NCI-H2196 (cell line): ENCODE data around the gene SPTY2D1.
A peak's percentile ranks its signal among the peaks of the same experiment; 100 is the strongest.
"Not testable (repeated sequence)": the region's sequence is repeated elsewhere in the genome, so short reads cannot be mapped to it uniquely, and the experiment has no call there.

Experiments
- DNase-seq: peaks from one replicate; lab custom pipeline; 2025; ENCODE audit not compliant: unreplicated experiment; lab: John Stamatoyannopoulos, UW

Gene SPTY2D1, protein sequence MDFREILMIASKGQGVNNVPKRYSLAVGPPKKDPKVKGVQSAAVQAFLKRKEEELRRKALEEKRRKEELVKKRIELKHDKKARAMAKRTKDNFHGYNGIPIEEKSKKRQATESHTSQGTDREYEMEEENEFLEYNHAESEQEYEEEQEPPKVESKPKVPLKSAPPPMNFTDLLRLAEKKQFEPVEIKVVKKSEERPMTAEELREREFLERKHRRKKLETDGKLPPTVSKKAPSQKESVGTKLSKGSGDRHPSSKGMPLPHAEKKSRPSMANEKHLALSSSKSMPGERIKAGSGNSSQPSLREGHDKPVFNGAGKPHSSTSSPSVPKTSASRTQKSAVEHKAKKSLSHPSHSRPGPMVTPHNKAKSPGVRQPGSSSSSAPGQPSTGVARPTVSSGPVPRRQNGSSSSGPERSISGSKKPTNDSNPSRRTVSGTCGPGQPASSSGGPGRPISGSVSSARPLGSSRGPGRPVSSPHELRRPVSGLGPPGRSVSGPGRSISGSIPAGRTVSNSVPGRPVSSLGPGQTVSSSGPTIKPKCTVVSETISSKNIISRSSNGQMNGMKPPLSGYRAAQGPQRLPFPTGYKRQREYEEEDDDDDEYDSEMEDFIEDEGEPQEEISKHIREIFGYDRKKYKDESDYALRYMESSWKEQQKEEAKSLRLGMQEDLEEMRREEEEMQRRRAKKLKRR

GRCh38 chr11:18634140-18635032 is at the start of gene SPTY2D1:
TSS of gene SPTY2D1 (minus strand) at chr11:18634342. CDS start at chr11:18634257, 85 bp downstream.
- peak; percentile 99 for DNase-seq

- no peak for DNase-seq
Observed at GRCh38 chr11:18682466-18682865, 48.3 kb upstream of the SPTY2D1 start.

DNA sequence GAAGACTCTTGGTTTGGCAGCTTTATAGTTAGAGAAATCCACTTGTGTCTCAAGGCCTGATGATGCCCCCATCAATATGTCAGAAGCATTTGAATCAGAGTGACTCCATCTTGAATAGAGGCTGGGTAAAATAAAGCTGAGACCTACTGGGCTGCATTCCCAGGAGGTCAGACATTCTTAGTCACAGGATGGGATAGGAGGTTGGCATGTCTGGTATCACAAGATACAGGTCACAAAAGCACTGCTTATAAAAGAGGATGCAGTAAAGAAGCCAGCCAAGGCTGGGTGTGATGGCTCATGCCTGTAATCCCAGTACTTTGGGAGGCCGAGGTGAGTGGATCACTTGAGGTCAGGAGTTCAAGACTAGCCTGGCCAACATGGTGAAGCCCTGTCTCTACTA is 47.8 kb upstream of the SPTY2D1 start:
- DNase-seq: not testable (repeated sequence)

GRCh38 chr11:18677560-18677959 is 43.4 kb upstream of the SPTY2D1 start:
- no peak for DNase-seq

GRCh38 chr11:18676803-18677202 is 42.7 kb upstream of the SPTY2D1 start:
- DNase-seq: no peak

- DNase-seq: not testable (repeated sequence)
Observed at GRCh38 chr11:18672209-18672608, 38.1 kb upstream of the SPTY2D1 start.

GRCh38 chr11:18671246-18671645 is 37.1 kb upstream of the SPTY2D1 start:
- DNase-seq: no peak

DNA sequence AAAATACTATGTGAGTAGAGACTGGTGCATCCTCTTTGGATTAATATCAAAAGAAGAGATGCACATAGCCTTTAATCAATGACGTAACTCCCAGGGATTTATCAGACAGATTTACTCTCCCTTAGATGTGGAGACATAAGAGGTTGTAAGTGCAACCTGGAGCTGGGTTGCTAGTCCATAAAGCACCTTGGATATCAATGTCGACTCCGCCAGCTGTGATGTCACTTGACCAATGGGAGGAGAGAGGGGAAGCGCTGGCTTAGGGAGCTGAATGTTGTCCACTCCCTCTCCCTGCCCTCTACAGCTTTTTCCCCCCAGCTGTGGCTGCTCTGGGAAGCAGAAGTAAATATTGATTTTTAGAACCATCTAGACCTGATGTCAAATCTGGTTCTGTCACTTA is 35.6 kb upstream of the SPTY2D1 start:
- peak; percentile 39 for DNase-seq

- DNase-seq: no peak
Observed at GRCh38 chr11:18669219-18669596, 35.1 kb upstream of the SPTY2D1 start.

DNA sequence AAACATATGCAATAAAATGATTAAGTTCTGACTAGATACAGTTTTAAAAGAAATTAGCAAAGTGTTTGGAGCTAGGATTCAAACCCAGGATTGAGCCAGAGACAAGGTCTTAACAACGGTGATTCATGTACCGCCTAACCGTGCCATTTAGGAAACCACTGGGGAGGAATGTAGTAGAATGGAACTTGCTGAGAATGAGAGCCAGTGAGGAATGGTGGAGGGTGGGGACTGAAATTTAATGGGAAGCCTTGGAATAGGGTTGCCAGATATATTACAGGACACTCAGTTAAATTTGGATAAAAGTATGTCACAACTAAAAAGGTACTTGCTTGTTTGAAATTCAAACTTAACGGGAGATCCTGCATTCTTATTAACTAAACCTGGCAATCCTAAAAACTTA is 34.0 kb upstream of the SPTY2D1 start:
- DNase-seq: no peak

GRCh38 chr11:18665353-18665872 is 31.3 kb upstream of the SPTY2D1 start:
- not testable (repeated sequence) for DNase-seq

GRCh38 chr11:18657673-18658072 is 23.5 kb upstream of the SPTY2D1 start:
- no peak for DNase-seq

GRCh38 chr11:18650859-18651557 is 16.9 kb upstream of the SPTY2D1 start:
- peak; percentile 43 for DNase-seq

- no peak for DNase-seq
Observed at GRCh38 chr11:18650353-18650752, 16.2 kb upstream of the SPTY2D1 start.

DNA sequence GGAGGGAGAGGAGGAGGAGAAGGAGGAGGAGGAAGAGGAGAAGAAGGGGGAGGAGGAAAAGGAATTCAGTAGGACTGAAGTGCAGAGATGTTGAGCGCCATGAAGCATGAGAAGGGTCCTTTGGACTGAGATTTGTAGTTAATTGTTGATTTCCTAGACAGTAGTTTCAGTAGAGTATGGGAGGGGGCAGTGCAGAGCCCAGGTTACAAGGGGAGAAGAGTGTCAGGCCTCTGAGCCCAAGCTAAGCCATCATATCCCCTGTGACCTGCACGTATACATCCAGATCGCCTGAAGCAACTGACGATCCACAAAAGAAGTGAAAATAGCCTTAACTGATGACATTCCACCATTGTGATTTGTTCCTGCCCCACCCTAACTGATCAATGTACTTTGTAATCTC is 8.9 kb upstream of the SPTY2D1 start:
- not testable (repeated sequence) for DNase-seq

GRCh38 chr11:18641677-18642076 is 7.5 kb upstream of the SPTY2D1 start:
- no peak for DNase-seq

DNA sequence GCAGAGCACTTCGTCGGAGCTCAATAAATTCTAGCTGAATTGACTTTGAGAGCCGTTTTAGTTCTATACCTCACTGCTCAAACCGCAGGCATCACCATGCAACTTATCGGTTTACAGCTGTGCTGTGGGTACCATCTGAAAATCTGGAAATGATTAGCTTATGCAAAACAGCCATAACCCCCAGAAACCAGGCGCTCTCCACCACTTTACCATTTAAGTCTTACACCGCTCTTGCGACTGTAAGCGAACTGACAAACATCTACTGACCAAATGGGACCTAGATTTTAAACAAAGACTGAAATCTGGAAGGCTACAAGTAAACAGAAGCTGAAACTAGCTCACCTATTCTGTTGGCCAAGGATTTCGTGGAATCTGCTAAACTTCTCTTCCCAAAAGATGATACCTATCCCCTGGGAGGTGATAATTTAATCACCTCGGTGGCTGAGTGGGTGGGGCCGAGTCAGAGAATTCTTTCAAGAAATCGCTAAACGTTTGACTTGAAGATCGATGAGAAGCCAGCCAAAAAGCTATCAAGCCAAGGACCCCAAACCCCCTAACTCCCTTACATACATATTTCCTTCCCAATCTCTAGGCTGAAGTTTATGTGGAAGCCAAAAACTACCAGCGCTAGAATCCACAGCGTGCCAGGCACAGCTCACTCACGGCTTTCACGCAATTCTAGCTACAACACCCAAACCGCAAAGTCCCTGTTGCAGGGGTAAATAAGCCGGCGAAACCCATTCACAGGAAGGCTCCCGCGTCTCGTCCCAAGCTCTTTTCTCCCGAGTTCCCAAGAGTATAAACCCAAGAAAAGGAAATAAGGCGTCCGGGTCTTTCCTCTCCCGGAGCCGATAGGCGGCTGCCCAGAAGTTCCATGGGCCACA is 644 bp downstream of the SPTY2D1 start:
- DNase-seq: no peak

DNA sequence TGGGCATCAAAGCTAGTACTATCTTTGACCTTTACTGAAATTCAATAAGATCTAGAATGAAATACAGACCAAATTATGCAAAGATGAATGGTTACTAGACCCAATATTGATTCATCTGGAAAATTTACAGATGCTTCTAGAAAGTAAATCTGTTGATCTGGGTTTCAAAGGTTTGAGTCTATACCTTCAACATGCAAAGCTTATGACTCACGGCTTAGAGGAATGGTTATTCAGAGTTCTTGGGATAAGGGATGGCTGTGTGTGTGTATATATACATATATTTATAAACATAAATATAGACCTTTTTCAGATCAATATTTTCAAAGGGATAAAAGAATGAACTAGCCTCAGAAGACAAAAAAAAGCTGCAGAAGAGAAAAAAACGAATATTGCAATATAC is 1.3 kb downstream of the SPTY2D1 start:
- DNase-seq: no peak

DNA sequence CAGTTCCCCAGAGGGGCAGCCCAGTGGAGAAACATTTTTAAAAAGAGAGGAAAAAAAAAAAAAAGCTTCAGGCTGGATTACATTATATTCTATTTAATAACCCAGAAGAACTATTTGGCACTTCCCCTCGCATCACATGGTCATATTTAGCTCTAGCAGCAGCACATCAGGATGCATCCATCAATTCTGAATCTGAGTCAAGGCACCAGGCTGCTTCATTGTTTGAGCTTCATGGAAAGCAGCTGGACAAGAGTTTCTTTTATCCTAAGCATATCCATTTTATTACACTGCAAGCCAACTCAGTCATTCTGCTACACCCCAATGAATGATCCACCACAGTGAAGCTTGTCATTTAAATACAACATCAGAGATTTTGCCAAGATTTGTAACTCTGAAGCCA is 10.0 kb downstream of the SPTY2D1 start:
- DNase-seq: no peak

DNA sequence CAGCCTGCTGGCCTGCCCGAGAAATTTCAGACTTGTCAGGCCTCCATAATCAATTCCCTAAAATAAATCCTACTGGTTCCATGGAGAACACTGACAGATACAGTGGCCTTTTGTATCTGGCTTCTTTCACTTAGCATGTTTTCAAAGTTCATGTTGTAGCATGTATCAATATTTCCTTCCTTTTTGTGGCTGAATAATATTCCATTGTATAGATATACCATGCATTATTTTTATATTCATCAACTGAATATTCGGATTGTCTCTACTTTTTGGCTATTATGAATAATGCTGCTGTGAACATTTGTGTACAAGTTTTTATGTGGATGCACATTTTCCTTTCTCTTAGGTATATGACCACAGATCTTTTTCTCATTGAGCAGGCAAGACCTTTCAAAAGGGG is 10.4 kb downstream of the SPTY2D1 start:
- no peak for DNase-seq
